HG03520 (cell line): Measurements from ENCODE around the gene STK39.
A peak's percentile ranks its signal among the peaks of the same experiment; 100 is the strongest.

Experiments
- ATAC-seq: cut with Tn5 transposase; IDR thresholded peaks from one replicate; pipeline ENCODE4 v1.9.1; 2021; ENCODE audit warnings: mild to moderate bottlenecking, moderate library complexity; ENCODE audit not compliant: unreplicated experiment

Gene STK39

DNA sequence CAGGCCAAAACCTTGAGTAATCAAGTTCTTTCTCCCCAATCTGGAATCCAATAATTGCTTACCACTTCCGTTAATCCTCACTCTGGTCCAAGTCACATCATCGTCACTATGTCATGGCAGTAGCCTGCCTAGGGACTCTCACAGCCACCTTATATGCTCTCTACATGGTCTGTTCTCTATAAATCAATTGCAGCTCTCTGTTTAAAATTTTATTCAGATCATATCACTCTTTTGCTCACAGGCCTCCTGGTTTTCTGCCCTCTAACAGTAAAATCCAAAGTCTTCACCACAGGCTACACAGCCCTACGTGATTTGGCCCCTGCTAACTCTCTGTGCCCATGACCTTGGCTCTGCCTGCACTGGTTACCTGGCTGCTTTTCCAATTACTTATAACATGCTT is 188.7 kb downstream of the STK39 start:
- no peak for ATAC-seq

GRCh38 chr2:168056242-168056787 is 191.1 kb downstream of the STK39 start:
- ATAC-seq = no peak

DNA sequence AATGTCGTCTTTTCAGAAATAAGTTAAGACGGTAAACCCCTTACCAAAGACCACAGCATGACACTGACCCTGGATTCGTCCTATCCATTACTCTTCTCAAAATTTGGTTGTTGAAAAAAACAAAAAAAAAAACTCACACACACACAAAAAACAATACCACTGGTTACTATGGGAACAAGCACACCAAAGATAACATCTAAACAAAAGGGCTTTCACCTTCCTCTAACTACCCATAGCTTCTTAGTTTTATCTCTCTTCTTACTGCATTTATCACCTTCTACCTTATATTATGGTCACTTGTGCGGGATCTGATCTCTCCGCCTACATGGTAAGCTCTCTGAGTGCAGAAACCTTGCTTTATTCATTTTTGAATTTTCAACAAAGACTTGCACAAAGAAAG is 192.7 kb downstream of the STK39 start:
- no peak for ATAC-seq

GRCh38 chr2:168053676-168054075 is 193.7 kb downstream of the STK39 start:
- ATAC-seq = no peak

- ATAC-seq = no peak
These were observed 194.6 kb downstream of the STK39 start for GRCh38 chr2:168052773-168053172.

DNA sequence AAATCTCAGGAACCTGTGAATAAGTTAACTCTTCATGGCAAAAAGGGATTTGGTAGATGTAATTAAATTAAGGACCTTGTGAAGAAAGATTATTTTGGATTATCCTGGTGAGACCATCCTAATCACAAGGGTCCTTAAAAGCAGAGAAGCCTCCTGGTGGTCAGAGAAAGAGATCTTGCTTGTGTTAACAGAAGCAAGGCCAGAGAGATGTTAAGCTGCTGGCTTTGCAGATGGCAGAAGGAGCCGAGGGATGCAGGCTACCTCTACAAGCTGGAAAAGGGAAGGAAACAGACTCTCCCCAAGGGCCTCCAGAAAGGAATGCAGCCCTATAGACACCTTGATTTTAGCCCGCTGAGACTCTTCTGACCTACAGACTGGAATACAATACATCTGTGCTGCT is 197.0 kb downstream of the STK39 start:
- ATAC-seq = no peak

- no peak for ATAC-seq
These were observed 197.8 kb downstream of the STK39 start for GRCh38 chr2:168049609-168050008.

- ATAC-seq = no peak
These were observed 200.2 kb downstream of the STK39 start for GRCh38 chr2:168047091-168047690.

DNA sequence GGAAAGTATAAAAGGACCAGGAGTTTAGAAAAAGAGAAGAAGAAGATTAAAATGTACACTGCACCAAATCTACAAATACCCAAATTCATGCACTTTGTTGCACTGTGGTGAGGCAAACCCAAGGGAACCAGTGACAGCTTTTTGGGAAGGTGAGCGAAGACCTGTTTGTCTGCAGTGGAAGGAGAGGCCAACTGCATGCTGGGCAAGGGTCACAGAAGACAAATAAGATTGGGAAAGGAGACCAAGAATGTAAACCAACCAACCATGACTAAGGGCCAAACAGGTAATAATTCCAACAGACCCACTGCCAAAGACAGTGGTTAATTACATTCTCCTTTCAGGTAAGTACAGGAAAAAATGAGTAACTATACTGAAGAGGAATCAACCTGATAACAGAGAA is 202.8 kb downstream of the STK39 start:
- no peak for ATAC-seq

DNA sequence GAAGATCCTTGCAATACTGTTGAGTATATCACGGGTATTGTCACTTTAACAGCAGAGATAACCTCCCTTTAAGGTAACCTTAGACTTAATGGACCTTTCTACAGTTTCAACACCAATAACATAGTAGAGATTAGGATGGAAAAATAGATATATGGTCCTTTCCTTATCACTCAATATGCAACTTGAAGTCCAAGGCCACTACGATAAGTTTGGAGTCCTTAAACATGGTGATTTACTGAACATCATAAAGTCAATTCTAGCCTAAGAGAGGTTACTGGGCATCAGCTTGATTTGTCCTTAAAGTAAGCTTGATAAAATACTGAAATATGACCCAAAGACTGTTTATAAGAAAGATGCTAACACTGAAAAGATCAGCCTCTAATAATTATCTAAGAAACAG is 203.2 kb downstream of the STK39 start:
- no peak for ATAC-seq

GRCh38 chr2:168042127-168042824 is 205.1 kb downstream of the STK39 start:
- peak; percentile 95 for ATAC-seq

GRCh38 chr2:168039881-168040280 is 207.5 kb downstream of the STK39 start:
- ATAC-seq = no peak

- no peak for ATAC-seq
These were observed 209.6 kb downstream of the STK39 start for GRCh38 chr2:168037778-168038177.

GRCh38 chr2:168035458-168035857 is 211.9 kb downstream of the STK39 start:
- ATAC-seq = peak; percentile 56

DNA sequence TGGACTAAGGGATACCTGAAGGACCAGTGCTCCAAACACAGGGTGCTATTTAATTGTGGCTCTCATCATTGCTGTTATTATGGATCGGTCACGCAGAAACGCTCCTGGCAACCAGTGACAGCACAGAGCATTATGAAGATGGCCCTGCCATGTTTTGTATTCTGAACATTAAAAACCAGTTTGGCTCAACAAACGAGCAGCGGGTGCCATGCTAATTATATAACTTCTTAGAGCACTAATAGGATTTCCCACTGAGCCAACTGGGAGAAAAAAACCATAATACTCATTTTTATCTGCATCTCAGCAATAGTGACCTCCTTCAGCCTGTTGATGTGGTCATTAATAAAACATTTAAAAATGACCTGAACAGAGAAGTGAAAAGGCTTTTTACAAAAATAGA is 212.8 kb downstream of the STK39 start:
- no peak for ATAC-seq

DNA sequence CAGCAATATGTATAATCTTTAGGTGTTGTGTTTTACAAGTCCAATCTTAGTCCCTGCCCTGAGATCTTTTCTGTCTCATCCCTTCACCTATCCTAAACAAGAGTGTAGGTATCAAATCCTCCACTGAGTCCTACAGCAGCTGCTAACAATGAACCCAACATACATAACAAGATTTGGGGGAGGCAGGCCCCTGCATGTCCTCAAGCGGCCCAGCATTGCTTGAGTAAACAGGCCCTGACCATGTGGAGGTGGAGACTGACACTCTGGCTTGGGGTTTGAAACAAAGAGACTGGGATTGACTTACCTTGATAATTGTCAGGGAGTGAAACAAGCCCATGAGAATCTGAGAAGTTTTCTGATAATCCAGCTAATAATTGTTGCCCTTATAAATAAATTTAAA is 213.4 kb downstream of the STK39 start:
- no peak for ATAC-seq

DNA sequence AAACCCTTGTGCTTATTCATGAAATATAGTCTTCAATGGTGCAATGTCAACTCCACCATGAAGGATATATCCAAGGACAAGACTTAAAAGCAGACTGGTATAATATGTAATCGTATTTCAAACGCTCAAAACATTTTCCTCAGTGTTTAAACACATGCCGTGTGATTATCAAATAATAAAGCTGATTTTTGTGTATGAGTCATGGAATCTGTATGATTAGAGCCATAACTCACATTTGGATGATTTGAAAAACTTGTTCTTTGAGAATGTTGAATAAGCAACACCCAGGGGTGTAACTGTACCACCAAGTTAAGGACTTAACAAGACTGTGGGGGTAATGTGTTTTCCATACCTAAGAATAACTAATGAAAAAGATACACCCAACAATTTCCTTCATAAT is 215.3 kb downstream of the STK39 start:
- ATAC-seq = no peak

GRCh38 chr2:168030862-168031624 is 216.4 kb downstream of the STK39 start:
- ATAC-seq = peak; percentile 89

DNA sequence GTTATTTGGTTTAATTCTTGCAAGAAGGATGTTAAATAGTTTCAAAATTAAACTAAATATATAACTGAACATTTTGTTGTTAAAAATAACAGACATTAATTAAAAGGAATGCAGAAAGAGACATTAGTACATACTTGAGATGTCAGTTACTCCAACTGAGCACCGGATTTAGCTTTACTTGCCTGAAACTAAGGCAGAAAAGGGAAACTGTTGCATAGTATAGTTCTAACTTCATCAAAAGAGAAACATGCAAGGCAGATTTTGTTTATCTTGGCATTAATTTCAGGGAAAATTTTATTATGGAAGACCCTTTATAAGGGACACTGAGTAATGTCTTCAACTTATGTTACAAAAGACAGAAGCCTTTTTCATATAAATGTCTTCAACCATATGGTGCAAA is 218.3 kb downstream of the STK39 start:
- no peak for ATAC-seq

GRCh38 chr2:168028362-168028761 is 219.0 kb downstream of the STK39 start:
- ATAC-seq = no peak

DNA sequence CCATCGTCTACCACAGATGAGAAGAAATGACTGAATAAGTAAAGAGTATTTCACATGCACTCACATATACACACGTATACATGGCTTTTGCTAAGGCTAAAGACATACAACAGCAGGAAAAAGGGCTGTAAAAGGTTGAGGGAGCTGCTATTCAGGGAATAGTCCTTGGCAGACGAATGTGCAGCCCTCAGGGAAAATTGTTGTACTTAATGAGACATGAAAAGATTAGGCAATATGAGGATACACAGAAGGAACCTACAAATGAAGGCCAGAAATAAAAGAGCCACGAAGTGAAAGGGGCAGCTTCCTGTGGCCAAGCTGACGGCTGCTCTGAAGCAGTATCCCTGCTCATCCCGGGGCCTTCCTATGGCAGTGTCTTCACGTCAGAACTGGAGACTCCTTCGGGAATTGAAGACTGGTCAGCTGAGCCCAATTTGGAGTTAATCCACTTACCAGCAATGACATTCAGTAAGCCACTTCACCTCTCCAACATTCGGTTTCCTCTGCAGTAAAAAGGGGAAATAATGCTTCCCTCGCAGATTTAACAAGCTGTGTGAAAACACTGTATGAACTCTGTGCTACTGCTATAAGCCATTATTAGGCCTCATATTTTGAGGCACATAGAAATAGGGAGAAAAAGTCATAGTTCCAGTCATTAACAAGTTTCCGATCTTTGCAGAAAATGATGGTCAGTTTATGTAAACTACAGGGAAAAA is 221.8 kb downstream of the STK39 start:
- ATAC-seq = no peak
